SKM-1 (cell line): ENCODE measurements around the gene TEPSIN.

ENCODE experiments used
- DNase-seq: peaks from one replicate; lab custom pipeline; 2025; ENCODE audit not compliant: unreplicated experiment; lab: John Stamatoyannopoulos, UW

Gene TEPSIN, protein sequence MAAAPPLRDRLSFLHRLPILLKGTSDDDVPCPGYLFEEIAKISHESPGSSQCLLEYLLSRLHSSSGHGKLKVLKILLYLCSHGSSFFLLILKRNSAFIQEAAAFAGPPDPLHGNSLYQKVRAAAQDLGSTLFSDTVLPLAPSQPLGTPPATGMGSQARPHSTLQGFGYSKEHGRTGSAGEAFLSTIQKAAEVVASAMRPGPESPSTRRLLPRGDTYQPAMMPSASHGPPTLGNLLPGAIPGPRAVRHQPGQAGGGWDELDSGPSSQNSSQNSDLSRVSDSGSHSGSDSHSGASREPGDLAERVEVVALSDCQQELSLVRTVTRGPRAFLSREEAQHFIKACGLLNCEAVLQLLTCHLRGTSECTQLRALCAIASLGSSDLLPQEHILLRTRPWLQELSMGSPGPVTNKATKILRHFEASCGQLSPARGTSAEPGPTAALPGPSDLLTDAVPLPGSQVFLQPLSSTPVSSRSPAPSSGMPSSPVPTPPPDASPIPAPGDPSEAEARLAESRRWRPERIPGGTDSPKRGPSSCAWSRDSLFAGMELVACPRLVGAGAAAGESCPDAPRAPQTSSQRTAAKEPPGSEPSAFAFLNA

DNA sequence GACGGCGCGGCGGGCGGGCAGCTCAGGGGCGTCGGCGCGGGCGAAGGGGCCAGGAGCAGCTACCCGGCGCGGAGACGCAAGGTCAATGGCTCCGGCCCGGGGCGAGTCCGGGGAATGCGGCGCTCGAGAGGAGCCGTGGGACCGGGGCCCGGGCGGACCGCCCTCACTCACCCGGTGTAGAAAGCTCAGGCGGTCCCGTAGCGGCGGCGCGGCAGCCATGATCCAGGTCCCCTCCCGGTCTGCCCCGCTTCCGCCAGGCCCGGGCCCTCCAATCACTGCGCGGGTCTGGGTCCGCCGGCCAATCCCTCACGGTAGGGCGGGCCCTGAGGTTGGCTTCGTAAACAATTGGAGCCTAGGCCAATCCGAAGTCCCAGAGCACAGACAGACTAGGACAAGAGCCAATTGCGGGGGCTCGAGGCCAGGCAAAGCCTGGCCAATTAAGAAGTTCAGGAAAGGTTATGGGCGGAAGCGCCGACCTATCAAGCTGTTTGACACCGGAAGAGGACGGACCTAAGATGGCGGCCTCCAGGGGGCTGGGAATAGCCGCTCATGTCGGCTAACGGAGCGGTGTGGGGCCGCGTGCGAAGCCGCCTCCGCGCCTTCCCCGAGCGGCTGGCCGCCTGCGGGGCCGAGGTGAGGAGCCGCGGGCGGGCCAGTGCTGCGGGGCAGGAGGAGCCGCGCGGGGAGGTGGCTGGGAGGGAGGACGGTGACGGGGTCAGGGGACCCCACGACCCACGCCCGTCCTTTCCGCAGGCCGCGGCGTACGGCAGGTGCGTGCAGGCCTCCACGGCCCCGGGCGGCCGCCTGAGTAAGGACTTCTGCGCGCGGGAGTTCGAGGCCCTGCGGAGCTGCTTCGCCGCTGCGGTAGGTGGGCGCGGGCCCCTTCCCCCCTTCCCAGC, at the start of gene TEPSIN, which contains the start of gene NDUFAF8:
Gene TEPSIN, minus strand, starts transcription at position 241 of the 899 bp plus-strand sequence. Its CDS starts 22 bp downstream, at position 219.
Gene NDUFAF8, plus strand, starts transcription at position 504 of the 899 bp plus-strand sequence. Its CDS starts 46 bp downstream, at position 550.
- peak; percentile 97 for DNase-seq

DNA sequence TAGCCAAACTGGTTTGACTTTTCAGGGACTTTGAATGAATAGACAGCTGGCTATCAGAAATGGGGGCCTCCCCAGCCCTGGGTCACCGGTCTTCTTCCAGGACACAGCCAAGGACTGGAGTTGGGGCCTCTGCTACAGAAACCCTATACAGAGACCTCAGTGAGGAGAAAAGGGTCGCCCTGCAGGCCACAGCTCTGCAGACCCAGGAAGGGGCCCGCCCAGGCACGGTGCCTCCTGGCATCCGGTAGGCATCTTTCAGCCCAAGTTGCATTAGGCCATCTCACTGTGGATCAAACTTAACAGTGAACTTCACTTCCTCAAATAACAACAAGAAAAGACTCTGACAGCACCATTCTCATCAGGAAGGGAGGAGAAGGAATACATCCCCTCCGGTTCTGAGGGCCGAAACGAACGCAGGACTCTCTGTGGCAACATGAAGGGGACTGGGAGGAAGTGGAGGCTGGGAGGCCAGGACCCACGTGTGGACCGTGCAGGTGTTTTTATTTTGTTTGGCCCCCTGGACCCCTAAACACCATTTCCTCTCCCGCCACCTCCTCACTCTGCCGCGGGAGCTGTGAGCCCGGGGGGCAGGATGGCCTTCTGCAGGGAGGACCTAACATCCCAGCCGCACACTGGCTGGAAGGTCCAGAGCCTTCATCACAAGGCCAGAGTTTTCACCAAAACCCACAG, 49.0 kb upstream of the TEPSIN start:
- no peak for DNase-seq

DNA sequence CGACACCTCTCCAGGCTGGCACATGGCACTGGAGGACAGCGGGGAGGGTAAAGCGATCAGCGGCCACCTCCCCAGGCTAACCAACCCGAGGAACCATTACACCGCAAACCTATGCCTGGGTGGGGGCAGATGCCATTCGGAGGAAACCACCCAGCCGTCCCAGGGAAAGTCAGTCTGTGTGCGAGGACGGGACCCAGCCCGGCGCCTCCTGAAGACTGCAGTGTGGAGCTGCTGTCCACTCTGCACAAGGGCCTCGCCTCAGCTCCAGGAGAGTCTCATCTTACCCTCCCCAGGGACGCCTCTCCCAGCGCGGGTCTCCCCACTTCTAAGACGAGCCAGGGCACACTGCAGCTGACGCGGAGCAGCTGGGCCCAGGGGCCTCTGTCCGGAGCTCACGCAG, 48.3 kb upstream of the TEPSIN start:
- DNase-seq: no peak

DNA sequence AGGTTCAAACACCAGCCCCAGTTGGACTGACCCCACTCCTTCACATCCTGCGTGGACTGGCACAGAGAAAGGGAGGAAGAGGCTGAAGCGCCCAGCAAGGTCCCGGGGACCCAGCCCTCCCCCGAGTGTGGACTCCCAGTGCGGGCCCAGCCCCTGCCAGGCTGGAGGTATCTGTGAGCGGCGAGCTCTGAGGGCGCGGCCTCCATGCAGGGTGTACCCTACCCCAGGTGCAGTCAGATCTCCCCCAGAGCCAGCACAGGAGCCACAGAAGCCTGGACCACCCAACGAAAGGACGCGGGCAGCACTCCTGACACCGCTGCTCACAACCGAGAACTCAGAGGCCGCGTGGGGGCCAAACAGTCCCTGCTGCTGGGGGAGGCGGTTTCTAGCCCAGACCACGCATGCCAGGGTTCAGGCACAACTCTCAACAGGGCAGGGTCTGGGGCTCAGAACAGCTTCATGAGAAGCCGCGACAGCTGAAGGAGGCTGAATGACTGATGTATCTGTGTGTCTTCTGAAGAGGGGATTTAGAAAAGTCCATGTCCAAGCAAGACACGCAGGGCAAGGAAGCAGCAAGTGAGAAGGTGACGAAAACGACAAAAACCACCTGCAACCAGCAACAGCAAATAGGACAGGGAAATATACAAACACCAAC, 47.8 kb upstream of the TEPSIN start:
- DNase-seq: no peak

DNA sequence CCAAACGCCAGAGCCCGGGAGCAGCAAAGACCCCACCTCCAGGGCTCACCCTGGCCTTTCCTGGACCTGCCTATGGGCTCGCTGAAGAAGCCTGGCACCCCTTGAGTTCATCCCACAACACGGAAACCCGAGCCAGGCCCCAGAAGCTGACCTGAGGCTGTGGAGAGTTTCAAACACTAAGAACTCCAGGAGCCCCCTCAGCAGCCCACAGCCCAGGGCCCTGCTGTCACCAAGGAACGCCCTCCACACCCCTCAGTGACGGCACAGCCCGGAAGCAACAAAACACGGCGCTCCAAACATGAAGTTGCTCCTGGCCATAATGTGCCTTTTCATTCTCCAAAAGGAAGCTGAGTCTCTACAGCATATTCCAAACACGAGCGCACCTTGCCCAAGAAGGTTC, 47.0 kb upstream of the TEPSIN start:
- no peak for DNase-seq

DNA sequence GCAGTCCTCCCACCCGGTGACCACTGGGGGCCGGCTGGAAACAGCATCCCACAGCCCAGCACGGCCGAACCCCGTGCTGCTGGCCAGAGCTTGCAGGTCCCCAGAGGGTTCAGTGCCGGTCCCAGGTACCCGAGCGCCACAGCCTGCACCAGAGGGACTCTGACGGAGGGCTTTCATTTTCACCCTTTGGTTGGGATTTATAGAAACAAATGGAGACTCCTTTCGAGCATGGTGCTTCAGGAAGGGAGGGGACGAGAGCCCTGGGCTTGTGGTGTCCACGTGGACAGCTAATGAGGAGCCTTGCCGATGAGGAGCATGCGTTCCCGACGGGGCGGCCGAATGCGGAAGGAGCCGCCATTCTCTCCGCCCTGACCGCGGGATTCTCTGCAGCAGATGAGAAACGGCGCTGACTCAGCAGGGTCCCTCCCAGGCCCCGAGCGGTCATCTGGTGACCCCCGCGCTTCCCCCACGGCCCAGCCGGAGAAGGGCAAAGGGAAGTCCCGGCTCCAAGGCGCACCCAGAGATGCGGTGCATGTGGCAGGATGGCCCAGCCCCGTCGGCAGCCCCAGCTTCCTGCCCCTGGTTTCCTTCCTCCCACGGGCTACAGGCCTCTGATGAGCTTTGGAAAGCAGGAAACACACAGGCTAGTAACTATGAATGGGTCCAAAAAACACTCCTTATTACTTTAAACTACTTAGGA, 46.5 kb upstream of the TEPSIN start:
- DNase-seq: peak; percentile 65

DNA sequence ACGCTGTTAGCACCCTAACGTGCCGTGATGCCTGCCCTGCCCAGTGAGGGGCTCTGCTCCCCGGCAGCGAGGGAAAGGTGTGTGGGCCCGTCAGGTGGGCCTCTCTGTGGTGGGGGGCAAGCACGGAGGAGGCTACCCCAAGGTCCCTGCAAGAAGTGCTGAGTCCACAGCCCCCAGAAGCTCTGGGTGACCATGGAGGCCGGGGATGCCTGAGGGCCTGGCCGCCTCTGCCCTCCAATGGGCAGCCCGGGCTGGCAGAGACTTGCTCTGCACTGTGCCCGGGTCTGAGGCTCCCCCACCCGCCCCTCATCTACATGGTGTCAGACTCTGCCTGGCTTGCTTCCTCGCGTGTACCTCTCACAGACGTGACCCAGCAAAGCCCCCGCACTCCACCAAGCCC, 44.0 kb upstream of the TEPSIN start:
- DNase-seq: no peak

DNA sequence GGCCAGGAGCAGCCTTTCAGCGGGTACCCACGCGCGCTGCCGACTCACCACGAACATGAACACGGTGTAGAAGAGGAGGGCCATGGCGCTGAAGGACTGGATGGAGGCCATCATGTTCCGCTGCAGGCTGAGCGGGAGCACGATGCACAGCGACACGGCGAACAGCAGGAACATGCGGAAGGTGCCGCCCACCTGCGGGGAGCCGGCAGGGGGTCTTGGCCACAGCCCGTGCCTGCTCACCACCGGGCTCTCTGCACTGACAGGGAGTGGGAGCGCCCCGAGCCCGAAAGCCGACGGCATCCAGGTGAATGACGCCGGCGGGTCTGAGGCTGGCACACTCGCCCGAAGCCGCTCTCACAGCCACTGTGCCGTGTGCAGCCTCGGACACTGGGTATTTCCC, 43.3 kb upstream of the TEPSIN start:
- no peak for DNase-seq

DNA sequence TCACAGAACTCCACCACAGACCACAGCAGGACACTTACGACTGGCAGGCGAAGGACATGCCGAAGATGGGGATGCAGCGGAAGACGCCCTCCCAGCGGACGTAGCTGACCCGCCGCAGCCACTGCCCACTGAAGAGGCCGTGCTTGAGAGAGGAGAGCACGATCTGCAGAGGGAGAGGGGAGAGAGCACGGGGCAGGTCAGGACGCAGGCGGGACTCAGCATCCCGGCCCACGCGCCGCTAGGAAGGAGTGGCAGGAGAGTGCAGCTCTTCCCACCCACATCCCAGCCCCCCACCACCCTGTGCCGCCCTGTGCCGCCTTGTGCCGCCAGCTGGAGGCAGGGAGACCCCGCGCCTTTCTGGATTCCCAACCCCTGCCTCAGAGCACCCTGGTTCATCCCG, 41.7 kb upstream of the TEPSIN start:
- no peak for DNase-seq

DNA sequence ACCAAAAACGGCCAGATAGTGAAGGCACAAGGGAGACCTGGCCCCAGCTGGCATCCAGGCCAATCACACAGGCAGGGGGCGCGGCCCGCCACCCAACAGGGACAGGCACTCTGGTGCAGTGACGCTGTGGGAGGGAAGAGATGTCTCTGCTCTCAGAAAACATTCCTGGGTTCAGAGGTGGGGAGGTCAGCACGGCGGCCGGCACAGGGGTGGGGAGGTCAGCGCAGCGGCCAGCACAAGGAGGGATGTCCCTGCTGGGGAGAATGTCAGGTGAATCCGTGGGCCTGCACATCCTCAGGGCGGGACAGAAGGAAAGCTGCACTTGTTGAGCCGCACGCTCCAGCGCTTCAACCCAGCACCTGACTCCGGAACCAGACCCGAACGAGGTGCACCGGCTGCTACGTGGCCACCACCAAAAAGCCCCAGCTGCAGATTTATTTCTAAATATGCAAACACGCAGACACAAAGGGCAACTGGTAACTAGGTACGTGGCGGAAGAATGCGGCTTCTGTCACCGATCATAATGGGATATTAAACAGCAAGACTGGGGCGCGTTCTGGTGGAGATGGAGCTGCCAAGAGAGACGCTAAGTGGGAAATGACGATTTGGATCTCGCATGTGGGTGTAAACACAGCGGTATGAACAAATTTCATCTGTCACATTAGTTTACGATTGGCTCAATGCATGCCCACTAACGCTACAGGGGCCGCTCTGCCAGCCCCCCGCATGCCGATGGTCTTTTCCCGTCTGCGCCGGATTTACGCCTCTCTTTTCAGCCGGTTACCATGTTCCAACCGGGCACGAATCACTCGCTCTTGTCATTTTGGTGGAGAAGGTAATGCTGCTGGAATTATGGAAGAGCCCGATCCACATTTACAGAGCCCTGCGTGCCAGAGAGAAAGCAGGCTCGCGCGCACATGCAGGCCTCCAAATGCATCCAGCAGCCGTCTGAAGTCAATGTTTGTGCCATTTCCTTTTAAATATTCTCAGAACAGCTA, 40.7 kb upstream of the TEPSIN start:
- DNase-seq: no peak

DNA sequence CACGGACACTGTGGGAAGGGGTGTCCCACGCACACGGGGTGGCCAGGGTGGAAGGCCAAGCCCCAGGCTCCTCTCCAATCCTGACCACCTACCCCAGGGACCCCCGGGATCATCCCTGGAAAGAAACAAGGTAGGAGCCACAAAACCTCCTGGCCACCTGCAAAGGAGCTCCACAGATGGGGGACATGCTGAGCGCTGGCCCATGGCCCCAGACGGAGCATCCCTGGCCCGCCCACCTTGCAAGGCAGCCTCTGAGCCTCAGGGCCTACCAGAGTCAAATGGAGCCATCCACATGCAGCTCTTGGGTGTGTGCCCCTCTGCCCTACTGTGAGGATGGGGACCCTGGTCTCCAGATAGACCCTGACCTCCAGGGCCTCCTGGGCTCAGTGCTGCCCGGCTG, 40.0 kb upstream of the TEPSIN start:
- no peak for DNase-seq

DNA sequence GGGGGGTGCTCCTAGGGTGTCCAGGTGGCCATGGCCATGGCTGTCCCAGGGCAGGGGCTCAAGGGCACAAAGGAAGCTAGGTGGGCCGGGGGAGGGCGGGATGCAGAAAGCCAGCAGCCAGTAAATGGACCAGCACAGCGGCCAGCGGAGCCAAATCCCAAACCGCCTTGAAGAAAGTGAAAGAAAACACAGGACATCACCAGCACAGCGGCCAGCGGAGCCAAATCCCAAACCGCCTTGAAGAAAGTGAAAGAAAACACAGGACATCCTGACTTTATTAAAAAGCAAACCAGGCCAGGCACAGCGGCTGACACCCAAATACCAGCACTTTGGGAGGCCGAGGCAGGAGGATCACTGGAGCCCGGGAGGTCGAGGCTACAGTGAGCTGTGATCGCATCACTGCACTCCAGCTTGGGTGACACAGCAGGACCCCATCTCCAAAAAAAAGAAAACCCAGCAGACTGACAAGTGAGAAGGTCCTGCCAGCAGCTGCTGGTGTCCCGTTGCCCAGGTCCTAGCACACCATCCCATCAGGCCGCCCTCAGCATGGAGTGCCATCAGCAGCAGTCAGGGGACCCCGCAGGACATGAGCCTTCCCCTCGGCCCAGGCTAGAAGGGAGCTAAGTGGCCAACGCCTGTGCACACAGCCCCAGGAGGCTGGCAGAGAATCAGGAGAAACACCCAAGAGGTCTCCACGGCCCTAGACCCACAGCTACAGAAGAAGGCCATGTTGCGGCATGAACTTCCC, 39.3 kb upstream of the TEPSIN start:
- DNase-seq: no peak

DNA sequence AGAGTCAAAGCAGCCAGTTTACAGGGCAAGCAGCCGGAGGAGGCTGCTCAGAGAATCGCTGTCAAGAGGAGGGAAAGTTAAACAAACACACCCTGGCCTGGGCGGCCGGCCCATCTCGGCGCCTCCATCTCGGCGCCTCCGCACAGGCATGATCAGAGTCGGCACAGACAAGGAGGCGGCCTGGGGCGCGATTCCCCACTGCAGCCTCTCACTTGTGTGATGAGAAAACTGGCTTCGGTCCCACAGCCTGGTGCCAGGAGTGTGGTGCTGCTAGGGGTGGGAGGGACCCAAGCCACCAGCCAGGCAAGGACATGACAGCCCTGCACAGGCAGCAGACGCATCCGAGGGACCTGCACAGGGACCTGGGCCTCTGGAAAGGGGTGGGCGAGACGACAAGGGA, 38.6 kb upstream of the TEPSIN start:
- DNase-seq: no peak

DNA sequence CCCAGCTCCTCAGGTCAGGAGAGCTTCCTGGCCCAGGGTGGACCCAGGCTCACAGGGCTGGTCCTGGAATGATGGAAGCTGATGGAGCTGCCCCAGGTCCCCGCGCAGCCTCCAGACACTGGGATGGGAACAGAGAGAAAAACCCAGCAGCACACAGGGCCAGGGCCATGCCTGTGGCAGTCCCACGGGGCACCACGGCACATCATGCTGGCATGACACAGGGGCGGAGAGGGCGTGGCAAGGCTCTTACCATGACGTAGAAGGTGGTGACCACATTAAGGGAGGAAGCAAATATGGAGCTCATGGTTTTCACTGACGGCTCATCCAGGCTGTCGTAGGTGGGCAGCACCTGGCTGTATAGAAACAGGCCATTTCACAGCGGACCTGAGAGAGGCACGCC, 37.9 kb upstream of the TEPSIN start:
- DNase-seq: no peak

DNA sequence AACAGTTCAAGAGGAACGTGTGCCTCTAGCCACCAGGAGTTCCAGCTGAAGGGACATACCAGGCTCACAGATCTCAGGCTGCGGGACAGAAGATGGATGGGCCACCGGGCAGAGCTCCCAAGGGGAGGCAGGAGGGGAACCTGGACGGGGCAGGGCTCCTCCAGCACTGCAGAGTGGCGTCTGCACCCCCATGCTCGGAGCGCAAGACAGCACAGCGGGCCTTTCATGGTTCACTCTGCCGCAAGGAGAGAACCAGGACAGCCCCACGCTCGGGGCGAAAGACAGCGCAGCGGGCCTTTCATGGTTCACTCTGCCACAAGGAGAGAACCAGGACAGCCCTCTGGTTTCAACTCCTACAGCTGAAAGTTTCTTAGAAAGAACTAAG, 35.6 kb upstream of the TEPSIN start:
- DNase-seq: no peak

DNA sequence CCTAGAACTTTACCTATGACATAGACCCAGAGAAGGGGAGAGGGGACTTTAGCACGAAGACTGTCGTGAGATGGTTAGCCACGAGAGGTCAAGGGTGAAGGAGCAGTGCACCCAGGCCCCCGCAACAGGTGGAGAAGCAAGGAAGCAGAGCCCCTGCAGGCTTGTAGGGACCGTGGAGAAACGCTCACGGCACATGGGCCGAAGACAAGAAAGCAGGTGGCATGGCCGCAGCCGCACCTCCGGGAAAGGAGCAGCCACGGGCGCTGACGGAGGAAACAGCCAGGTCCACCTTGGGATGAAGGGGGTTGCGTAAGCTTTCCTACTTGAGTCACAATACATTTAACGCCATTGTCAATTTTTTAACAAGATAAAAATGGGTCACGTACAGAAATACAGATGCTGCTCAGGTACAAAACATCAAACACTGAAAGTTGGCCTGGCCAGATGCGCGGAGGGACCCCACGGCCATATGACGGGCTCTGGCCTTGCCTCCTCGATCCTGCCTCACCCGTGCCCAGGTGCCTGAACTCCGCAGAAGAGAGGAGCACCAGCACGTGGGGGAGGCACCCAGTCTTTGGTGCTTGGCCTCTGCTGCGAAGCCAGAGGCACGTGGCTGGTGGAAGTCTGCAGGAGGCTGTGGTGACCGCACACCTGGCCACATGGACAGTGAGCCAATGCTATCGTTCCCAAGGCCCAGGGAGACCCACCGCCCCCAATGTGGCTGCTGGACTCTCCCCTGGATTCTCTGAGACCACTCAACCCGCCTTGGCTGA, 35.0 kb upstream of the TEPSIN start:
- DNase-seq: no peak

DNA sequence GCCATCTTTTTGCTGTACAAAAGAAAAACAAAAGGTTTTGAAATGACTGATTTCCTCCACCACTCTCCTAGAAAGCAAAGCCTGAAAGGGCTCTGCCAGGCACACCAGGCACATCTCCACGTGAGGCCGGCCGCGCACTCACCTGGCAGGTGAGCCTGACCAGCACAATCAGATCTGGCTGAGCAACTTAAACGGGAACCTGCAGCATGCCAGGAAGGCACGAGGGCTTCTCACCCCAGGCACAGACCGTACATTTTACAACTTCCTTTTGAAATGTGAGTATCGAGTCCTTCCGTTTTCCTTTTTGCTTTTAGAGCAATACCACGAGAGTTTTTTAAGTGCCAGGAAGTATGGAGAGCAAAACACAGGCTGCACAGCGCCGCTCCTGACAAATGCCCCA, 33.8 kb upstream of the TEPSIN start:
- DNase-seq: no peak
